ENCODE measurements around the gene FAM167B.

FAM167B gene

DNA sequence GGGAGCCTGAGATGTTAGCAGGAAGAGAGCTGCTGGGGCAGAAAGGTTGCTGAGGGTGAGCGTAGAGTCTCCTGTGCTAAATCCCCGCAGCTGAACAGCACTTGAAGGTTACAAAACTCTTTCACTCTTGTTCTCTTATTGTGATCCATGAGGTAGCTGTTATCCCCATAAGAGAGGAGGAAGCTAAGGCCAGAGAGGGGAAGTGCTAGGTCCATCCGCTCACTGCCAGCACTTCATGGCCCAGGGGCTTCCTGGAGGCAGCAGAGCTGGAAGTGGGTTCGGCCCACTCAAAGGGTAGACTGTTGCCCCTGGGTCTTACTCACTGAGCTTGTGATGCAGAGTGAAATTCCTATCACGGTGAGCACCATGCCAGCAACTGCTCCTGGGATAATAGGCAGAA is 30.5 kb upstream of the FAM167B start:
- TF ChIP-seq FOXP2 (optimal IDR thresholded peaks at IDR 0.05; ENCODE audit: borderline replicate concordance, extremely low read depth, extremely low read length, insufficient read depth) (no peak), SIN3A (IDR thresholded peaks at IDR 0.05; ENCODE audit: borderline replicate concordance, insufficient read depth, low read length) (no peak), TAF1 (IDR thresholded peaks at IDR 0.05; ENCODE audit: borderline replicate concordance, insufficient read depth, low read length) (no peak), POLR2AphosphoS5 (IDR thresholded peaks at IDR 0.05; ENCODE audit: low read depth, low read length) (no peak)
- TF ChIP-seq, protein P1, sequence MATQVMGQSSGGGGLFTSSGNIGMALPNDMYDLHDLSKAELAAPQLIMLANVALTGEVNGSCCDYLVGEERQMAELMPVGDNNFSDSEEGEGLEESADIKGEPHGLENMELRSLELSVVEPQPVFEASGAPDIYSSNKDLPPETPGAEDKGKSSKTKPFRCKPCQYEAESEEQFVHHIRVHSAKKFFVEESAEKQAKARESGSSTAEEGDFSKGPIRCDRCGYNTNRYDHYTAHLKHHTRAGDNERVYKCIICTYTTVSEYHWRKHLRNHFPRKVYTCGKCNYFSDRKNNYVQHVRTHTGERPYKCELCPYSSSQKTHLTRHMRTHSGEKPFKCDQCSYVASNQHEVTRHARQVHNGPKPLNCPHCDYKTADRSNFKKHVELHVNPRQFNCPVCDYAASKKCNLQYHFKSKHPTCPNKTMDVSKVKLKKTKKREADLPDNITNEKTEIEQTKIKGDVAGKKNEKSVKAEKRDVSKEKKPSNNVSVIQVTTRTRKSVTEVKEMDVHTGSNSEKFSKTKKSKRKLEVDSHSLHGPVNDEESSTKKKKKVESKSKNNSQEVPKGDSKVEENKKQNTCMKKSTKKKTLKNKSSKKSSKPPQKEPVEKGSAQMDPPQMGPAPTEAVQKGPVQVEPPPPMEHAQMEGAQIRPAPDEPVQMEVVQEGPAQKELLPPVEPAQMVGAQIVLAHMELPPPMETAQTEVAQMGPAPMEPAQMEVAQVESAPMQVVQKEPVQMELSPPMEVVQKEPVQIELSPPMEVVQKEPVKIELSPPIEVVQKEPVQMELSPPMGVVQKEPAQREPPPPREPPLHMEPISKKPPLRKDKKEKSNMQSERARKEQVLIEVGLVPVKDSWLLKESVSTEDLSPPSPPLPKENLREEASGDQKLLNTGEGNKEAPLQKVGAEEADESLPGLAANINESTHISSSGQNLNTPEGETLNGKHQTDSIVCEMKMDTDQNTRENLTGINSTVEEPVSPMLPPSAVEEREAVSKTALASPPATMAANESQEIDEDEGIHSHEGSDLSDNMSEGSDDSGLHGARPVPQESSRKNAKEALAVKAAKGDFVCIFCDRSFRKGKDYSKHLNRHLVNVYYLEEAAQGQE (IDR thresholded peaks at IDR 0.05; ENCODE audit: insufficient read depth in 1 of 2, low read depth in 2 of 2, low read length in 2 of 2), result no peak

DNA sequence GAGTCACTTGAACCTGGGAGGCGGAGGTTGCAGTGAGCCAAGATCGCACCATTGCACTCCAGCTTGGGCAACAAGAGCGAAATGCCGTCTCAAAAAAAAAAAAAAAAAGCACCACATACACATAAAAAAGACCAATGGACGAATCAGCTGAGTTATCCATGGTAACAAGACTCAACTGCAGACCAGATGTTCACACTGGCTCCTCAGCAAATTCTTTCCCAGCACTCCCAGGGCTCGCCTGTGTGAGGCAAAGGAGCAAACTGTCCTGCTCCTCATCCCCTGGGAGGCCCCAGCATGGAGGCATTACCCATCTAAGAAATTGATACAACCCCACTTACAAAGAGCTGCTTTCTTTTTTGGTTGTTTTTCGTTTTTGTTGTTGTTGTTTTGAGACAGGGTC is 28.0 kb upstream of the FAM167B start:
- no peak for TF ChIP-seq SIN3A (IDR thresholded peaks at IDR 0.05; ENCODE audit: borderline replicate concordance, insufficient read depth, low read length)

DNA sequence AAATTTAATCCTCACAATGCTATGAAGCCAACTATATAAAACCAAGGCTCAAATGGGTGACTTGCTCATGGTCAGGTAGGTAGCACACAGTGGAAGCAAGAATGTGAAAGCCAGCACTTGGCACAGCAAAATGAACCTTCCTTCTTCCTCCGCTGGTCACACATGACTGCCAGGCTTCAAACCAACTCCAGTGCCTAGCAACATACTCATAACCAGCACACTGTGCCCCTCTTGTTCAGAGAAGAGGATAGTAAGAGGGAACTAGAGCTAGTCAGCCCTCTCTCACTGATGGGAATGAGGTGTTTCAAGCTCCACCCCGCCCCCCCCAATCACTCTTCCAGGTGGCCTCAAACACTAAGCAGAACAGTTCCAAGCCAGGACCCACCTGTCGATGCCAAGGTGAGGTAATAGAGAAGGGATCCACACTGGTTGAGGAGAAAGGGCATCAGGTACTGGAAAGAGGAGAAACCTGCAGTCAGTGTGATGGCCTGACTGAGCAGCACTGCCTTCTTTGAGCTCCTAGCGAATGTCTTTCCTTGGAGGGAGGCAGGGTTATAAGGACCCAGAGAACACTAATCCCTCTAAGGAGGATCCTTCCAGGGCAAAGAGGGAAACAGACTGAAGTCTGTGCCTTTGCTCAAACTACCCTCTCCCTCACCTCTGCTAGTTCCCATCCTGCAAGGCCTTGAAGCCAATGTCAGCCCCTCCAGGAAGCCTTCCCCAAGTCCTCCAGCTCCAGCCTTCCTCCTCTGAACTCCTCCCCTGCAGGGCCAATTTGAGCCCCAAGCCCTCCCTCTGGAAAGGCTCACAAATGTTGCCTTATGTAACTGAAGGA is 26.1 kb upstream of the FAM167B start:
- TF ChIP-seq, protein P1 (IDR thresholded peaks at IDR 0.05; ENCODE audit: insufficient read depth in 1 of 2, low read depth in 2 of 2, low read length in 2 of 2), result no peak
- TF ChIP-seq FOXP2 (optimal IDR thresholded peaks at IDR 0.05; ENCODE audit: borderline replicate concordance, extremely low read depth, extremely low read length, insufficient read depth) (no peak), SIN3A (IDR thresholded peaks at IDR 0.05; ENCODE audit: borderline replicate concordance, insufficient read depth, low read length) (no peak), POLR2AphosphoS5 (IDR thresholded peaks at IDR 0.05; ENCODE audit: low read depth, low read length) (no peak), TAF1 (IDR thresholded peaks at IDR 0.05; ENCODE audit: borderline replicate concordance, insufficient read depth, low read length) (no peak)

DNA sequence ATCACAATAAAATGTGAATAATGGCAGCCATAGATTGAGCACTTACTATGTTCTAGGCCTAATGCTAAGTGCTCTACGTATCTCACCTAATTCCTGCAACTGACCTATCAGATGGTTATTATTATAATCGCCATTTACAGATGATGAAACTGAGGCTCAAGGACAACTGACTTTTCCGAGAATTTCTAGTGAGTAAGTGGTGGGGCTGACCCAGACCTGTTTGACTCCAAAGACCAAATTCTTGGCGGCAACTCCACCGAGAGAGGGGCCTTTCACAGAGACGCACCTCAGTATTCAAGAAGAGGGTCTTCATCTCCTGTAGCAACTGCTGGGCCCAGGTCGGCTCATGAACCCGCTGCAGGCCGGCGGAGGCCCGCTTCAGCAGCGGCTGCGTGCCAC is 25.4 kb upstream of the FAM167B start:
- TF ChIP-seq SIN3A (IDR thresholded peaks at IDR 0.05; ENCODE audit: borderline replicate concordance, insufficient read depth, low read length) (no peak), TAF1 (IDR thresholded peaks at IDR 0.05; ENCODE audit: borderline replicate concordance, insufficient read depth, low read length) (no peak)

DNA sequence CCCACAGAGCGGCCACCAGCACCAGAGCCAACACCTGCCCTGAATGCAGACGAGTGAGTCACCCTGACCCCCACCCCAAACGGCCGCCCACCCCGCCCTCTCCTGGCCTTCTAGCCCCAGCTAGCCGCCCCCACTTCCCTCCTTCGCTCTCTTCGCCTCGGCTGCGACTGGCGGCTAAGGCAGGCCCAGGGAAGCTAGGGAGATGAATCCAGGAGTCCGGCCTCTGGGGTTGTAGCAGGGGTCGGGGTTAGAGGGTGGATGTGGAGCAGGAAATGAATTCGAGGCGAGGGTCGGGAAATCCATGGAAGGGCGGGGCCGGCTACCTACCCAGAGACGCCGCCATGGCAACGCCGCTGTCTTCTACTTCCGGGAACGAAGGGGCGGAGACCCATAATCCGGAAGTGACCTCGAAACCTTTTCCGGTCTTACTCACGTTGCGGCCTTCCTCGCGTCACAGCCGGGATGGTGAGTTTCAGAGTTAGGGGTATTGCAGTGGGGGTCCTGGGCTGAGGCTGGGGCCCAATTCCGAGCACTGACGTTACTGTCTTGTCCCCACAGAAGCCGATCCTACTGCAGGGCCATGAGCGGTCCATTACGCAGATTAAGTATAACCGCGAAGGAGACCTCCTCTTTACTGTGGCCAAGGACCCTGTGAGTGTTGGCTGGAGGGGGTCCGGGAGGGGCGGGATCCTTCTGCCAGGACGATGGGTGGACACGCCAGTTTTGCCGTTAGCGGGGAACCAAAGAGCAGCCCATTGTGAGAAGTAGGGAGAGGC is 24.9 kb upstream of the FAM167B start, which contains the start of the genes EIF3I and TMEM234:
EIF3I (plus strand) TSS at position 428 of the 776 bp plus-strand sequence; CDS start at position 463, 35 bp downstream.
TMEM234 (minus strand) TSS at position 374 of the 776 bp plus-strand sequence; CDS start at position 343, 31 bp downstream.
- TF ChIP-seq FOXP2 (optimal IDR thresholded peaks at IDR 0.05; ENCODE audit: borderline replicate concordance, extremely low read depth, extremely low read length, insufficient read depth), result no peak
- peak; percentile 87 for TF ChIP-seq TAF1 (IDR thresholded peaks at IDR 0.05; ENCODE audit: borderline replicate concordance, insufficient read depth, low read length)
- no peak for TF ChIP-seq SIN3A (IDR thresholded peaks at IDR 0.05; ENCODE audit: borderline replicate concordance, insufficient read depth, low read length)
- TF ChIP-seq POLR2AphosphoS5 (IDR thresholded peaks at IDR 0.05; ENCODE audit: low read depth, low read length), result peak; percentile 94
- TF ChIP-seq, protein P1 (IDR thresholded peaks at IDR 0.05; ENCODE audit: insufficient read depth in 1 of 2, low read depth in 2 of 2, low read length in 2 of 2), result no peak

DNA sequence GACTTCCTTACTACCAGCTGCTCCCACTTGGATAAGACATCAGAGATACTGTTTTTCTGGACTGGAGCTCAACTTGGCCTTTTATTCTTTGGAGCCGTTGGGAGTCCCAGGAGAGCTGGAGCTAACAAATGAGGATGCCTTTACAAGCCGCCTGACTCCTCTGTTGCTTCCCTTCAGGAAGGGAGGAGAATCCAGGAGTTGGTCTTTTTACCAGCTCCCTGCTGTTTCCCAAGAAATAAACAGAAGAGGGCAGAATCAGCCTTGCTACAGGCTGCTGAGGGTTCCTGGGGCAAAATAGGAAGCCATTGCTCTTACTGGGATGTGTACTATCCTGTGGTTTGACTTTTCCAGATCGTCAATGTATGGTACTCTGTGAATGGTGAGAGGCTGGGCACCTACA is 23.3 kb upstream of the FAM167B start:
- TF ChIP-seq SIN3A (IDR thresholded peaks at IDR 0.05; ENCODE audit: borderline replicate concordance, insufficient read depth, low read length) (no peak), FOXP2 (optimal IDR thresholded peaks at IDR 0.05; ENCODE audit: borderline replicate concordance, extremely low read depth, extremely low read length, insufficient read depth) (no peak), TAF1 (IDR thresholded peaks at IDR 0.05; ENCODE audit: borderline replicate concordance, insufficient read depth, low read length) (no peak), POLR2AphosphoS5 (IDR thresholded peaks at IDR 0.05; ENCODE audit: low read depth, low read length) (no peak)
- TF ChIP-seq, protein P1 (IDR thresholded peaks at IDR 0.05; ENCODE audit: insufficient read depth in 1 of 2, low read depth in 2 of 2, low read length in 2 of 2), result no peak

Data from PFSK-1 (cell line).